Activated naive CD4-positive, alpha-beta T cell treated with anti-CD3 and anti-CD28 coated beads, Interleukin-2, amount 50 U/mL, for 72 hours (primary cell): ENCODE data around the gene SLC35B4. TPM values are rescaled to one million over a fixed set of nuclear protein-coding genes. Genes with fewer than 3 reads are reported as not detected.

Experiments used
- ATAC-seq, 2 donors: fragments of 150-1000 bp; cut with Tn5 transposase; 2 replicates each; pipeline ENCODE4 v1.10.0; 2021; ENCODE audit warnings: mild to moderate bottlenecking in 2 of 2, moderate library complexity in 2 of 2
- DNase-seq, 2 donors: peaks; one replicate each; pipeline ENCODE4 v3.0.0; 2021 to 2022; ENCODE audit warnings: low spot score in 2 of 2
- H3K27ac Mint-ChIP-seq, 2 donors: one replicate each; pipeline ENCODE4 v1.8.0; 2022; ENCODE audit warnings: mild to moderate bottlenecking in 2 of 2, mixed read lengths in 2 of 2
- H3K36me3 Mint-ChIP-seq, 2 donors: one replicate each; pipeline ENCODE4 v1.8.0; 2022; ENCODE audit warnings: mixed read lengths in 2 of 2
- H3K9me3 Mint-ChIP-seq, 2 donors: one replicate each; pipeline ENCODE4 v1.8.0; 2022; ENCODE audit warnings: mixed read lengths in 2 of 2
- total RNA-seq, 2 donors: library from RNA; stranded (reverse); gene quantifications; one replicate each; pipeline ENCODE4 v1.2.3, GENCODE V29; 2022

The SLC35B4 gene, protein sequence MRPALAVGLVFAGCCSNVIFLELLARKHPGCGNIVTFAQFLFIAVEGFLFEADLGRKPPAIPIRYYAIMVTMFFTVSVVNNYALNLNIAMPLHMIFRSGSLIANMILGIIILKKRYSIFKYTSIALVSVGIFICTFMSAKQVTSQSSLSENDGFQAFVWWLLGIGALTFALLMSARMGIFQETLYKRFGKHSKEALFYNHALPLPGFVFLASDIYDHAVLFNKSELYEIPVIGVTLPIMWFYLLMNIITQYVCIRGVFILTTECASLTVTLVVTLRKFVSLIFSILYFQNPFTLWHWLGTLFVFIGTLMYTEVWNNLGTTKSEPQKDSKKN
- total RNA-seq = 10 to 100 TPM in 1 of 2 donors, 1 to 10 TPM in 1; 6.4 to 15.4 TPM

GRCh38 chr7:134316539-134317344, at the start of gene SLC35B4:
Gene SLC35B4, minus strand, starts transcription at chr7:134316930. Its CDS starts 179 bp downstream, at chr7:134316751.
- Mint-ChIP-seq H3K36me3 (peaks cover 0 to 5% of the 10 kb centered on the region in 2 donors), H3K9me3 (no peaks in the 10 kb centered on the region), H3K27ac (peak within 1 kb of the TSS; percentile 81 to 83)
- DNase-seq = peak; percentile 90 to 91
- peak; percentile 98 to 99 for ATAC-seq

DNA sequence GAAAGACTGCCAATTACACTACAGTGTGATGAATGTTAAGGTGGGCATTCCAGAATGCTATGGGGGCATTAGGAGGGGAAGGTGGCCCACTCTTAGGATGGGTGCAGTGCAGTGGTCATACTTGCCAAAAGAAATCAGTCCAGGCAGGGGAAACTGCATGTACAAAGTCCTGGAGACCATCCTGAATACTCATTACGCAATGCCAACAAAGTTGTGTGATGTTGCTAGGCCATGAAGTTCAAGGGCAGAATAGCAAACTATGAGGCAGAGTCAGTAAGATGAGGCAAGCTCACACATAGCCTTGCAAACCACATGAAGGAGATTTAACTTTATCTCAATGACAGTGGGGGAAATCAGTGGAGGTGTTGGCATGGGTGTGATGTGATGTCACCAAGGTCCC, 49.8 kb upstream of the SLC35B4 start:
- Mint-ChIP-seq H3K27ac (no peak overlapping the region), H3K36me3 (no peaks in the 10 kb centered on the region), H3K9me3 (no peaks in the 10 kb centered on the region)
- ATAC-seq (no peak), DNase-seq (no peak)

- no peak overlapping the region for H3K27ac Mint-ChIP-seq
- no peak for ATAC-seq
- H3K36me3 Mint-ChIP-seq = no peaks in the 10 kb centered on the region
- no peak for DNase-seq
- H3K9me3 Mint-ChIP-seq = no peaks in the 10 kb centered on the region
Observed at GRCh38 chr7:134365341-134366054, 48.8 kb upstream of the SLC35B4 start.

DNA sequence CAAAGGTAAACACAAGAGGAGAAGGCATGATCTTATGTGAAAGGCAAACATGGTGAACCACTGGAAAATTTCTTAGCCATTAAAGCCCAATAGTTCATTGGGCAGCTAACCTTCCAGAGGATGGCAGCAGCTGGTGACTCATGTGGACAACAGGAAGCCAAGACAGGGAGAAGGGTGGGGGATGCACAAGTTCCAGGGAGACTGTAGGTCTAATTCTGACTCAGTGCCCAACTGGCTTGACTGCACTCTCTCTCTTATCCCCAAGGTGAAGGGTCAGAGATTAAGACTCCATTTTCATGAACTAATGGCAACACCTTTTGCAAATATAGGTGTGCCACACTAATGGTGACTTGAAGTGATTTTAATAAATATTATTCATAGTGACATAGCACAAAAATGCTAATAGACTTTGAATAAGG, 47.9 kb upstream of the SLC35B4 start:
- Mint-ChIP-seq H3K9me3 (no peaks in the 10 kb centered on the region), H3K36me3 (no peaks in the 10 kb centered on the region), H3K27ac (no peak overlapping the region)
- no peak for ATAC-seq
- no peak for DNase-seq

DNA sequence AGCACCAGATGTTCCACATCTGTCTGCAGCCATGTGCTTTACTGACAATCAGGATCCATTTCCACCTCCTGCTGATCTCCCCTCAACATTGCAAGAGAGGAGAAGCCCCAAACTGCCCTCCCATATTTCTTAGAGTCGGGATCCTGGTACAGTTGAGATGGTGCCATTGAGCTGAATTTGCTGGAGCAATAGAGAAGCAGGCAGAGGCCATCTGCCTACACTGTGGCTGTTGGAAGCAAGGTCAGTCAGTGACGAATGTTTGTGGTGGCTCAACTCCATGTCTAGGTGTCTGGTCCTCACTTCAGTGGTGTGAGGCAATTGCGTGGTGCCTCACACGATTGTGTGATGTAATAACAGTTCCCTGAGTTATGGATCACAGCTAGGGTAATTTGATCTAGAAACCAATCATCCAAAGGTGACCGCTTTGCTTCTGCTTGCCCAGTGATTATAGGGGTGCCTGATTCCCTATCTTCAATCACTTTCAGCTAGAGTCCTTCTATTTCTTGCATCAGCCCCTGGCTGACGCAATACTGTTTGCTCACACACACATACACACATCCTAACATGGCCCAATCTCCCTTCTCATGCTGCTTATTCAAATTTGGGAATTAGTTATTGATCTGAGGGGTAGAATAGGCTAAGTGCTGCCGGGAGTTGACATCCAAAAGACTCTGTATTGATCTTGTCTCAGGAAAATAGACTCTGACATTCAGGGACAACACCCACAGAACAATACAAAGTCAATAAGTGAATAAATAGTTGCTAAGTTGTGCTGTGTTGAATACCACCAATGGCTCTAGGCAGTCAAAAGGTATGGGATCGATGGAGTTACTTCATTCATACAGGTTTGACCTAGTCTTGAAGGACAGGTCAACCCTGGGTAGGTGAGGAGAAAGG, 46.1 kb upstream of the SLC35B4 start:
- no peak for DNase-seq
- no peaks in the 10 kb centered on the region for H3K9me3 Mint-ChIP-seq
- no peak overlapping the region for H3K27ac Mint-ChIP-seq
- no peaks in the 10 kb centered on the region for H3K36me3 Mint-ChIP-seq
- ATAC-seq = no peak

DNA sequence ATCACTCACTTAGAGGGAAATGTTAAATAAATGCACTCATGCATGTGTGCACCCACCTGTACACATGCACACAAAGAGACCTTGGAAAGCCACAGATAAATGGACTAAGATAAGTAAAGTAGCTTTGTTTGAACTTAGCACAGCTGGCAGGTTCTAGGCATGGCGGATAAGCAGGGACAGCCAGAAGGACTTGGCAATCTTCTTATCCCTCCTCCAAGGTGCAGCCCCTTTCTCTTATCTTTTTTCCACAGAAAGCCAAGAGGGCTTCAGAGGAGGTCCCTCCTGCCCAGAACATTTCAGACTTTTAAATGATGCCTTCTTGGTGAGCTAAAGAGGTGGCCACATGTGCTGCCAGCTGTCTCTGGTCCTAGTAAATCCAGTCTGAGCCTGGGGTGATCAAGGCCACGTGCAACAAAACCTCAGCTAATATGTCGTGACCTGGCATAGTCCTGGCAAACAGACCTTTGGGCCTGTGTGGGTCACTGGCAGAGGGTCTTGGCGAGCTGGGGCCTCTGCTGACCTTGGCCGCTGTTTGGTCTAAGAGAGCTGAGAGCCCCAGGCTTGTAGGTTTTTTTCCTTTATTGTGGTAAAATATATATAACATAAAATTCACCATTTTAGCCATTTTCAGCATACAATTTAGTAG, 43.2 kb upstream of the SLC35B4 start:
- DNase-seq (no peak), ATAC-seq (no peak)
- H3K9me3 Mint-ChIP-seq = no peaks in the 10 kb centered on the region
- no peaks in the 10 kb centered on the region for H3K36me3 Mint-ChIP-seq
- no peak overlapping the region for H3K27ac Mint-ChIP-seq

- H3K9me3 Mint-ChIP-seq = no peaks in the 10 kb centered on the region
- ATAC-seq (no peak), DNase-seq (no peak)
- H3K36me3 Mint-ChIP-seq = no peaks in the 10 kb centered on the region
- no peak overlapping the region for H3K27ac Mint-ChIP-seq
Observed at GRCh38 chr7:134357486-134357885, 40.8 kb upstream of the SLC35B4 start.

- H3K9me3 Mint-ChIP-seq = no peaks in the 10 kb centered on the region
- H3K36me3 Mint-ChIP-seq = no peaks in the 10 kb centered on the region
- H3K27ac Mint-ChIP-seq = no peak overlapping the region
- ATAC-seq = no peak
- no peak for DNase-seq
Observed at GRCh38 chr7:134356421-134356936, 39.7 kb upstream of the SLC35B4 start.

- Mint-ChIP-seq H3K27ac (no peak overlapping the region), H3K36me3 (no peaks in the 10 kb centered on the region), H3K9me3 (no peaks in the 10 kb centered on the region)
- DNase-seq (no peak), ATAC-seq (no peak)
Observed at GRCh38 chr7:134355927-134356326, 39.2 kb upstream of the SLC35B4 start.

DNA sequence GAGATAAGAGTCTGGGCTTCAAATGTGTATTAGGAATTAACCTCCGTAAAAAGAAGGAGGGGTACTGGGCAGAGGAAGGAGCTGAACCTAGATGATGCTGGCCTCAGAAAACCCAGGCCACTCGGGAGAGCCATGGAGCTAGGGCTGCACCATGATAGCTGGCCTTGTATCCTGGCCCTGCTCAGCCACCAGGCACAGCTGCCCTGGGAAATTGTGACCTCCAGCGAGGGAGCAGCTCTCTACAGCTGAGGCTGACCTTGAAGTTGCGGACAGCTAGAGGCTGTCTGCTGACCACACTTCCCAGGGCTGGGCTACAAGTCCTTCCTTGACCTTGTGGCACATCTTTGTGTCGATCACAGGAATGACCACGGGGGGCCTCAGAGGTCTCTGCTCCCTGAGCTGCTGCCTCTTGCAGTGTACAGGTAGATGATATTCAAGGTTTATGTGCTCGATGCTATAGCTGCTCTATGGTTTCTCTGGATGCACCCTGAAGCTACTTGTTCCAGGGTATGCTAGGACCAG, 38.3 kb upstream of the SLC35B4 start:
- Mint-ChIP-seq H3K27ac (no peak overlapping the region), H3K36me3 (no peaks in the 10 kb centered on the region), H3K9me3 (no peaks in the 10 kb centered on the region)
- DNase-seq (no peak), ATAC-seq (no peak)

GRCh38 chr7:134353411-134353810, 36.7 kb upstream of the SLC35B4 start:
- Mint-ChIP-seq H3K9me3 (no peaks in the 10 kb centered on the region), H3K27ac (no peak overlapping the region), H3K36me3 (no peaks in the 10 kb centered on the region)
- no peak for DNase-seq
- no peak for ATAC-seq

GRCh38 chr7:134351424-134351823, 34.7 kb upstream of the SLC35B4 start:
- H3K9me3 Mint-ChIP-seq = no peaks in the 10 kb centered on the region
- H3K27ac Mint-ChIP-seq = no peak overlapping the region
- DNase-seq = no peak
- ATAC-seq = no peak
- no peaks in the 10 kb centered on the region for H3K36me3 Mint-ChIP-seq

- DNase-seq = no peak
- Mint-ChIP-seq H3K9me3 (no peaks in the 10 kb centered on the region), H3K27ac (no peak overlapping the region), H3K36me3 (no peaks in the 10 kb centered on the region)
- peak; percentile 52 to 56 for ATAC-seq
Observed at GRCh38 chr7:134350709-134351108, 34.0 kb upstream of the SLC35B4 start.

GRCh38 chr7:134347567-134347966, 30.8 kb upstream of the SLC35B4 start:
- Mint-ChIP-seq H3K36me3 (no peaks in the 10 kb centered on the region), H3K9me3 (no peaks in the 10 kb centered on the region), H3K27ac (no peak overlapping the region)
- DNase-seq (no peak), ATAC-seq (no peak)

DNA sequence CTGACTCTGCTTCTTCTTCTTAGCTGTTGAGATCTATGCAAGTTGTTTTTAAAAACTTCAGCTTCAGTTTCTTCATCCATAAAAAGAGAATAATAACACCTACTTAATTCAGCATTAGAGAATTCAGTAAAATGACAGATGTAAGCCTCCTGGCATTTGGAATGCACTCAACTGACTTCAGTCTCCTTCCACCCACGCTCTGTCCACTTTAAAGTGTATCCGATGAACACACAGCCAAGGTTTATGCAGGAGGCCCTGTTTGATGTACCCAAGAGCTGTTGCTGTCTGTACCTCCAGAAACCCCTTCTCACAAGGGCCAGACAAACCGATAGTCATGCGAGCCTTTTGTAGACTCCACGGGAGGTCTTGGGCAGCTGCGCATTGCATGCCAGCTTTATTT, 27.1 kb upstream of the SLC35B4 start:
- H3K27ac Mint-ChIP-seq = no peak overlapping the region
- peaks cover 0 to 6% of the 10 kb centered on the region in 2 donors for H3K36me3 Mint-ChIP-seq
- no peak for DNase-seq
- H3K9me3 Mint-ChIP-seq = peaks cover 0 to 3% of the 10 kb centered on the region in 2 donors
- no peak for ATAC-seq
